ENCODE results near the gene COA8.
"Not testable (repeated sequence)": the region's sequence is repeated elsewhere in the genome, so short reads cannot be mapped to it uniquely, and the experiment has no call there.

The COA8 gene, protein sequence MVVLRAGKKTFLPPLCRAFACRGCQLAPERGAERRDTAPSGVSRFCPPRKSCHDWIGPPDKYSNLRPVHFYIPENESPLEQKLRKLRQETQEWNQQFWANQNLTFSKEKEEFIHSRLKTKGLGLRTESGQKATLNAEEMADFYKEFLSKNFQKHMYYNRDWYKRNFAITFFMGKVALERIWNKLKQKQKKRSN

DNA sequence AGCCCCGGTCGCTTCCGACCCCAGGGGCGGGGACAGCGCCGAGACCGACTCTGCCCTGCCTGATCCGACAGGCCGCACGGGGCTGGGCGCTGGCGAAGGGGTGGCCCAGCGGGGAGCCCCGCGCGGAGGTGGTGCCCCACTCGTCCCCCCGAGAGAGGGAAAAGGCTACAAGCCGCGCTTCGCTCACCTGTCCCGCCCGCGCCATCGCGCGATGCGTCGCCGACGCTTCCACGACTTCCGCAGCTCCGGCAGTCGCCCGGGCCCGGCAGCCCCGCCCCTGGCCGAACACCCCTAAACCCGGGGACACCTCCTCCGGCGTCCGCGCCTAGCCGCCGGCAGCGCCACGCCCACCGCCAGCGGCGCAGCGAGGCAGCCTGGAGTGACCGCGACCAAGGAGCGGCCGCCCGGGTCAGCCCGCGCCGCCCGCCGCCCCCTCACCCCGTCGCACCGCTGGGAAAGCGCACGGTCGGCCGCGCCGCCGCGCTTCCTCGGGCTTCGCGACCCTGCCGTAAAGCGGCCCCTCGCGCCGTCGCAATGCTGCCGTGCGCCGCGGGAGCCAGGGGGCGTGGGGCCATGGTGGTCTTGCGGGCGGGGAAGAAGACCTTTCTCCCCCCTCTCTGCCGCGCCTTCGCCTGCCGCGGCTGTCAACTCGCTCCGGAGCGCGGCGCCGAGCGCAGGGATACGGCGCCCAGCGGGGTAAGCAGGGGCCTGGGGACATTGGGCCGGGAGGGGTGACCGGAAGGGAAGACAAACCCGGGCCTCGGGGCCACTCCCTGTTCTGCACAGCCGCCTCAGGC, at the start of gene COA8, which contains the start of gene BAG5:
Gene COA8, plus strand, starts transcription at position 532 of the 797 bp plus-strand sequence. Its CDS starts 42 bp downstream, at position 574.
Gene BAG5, minus strand, starts transcription at position 229 of the 797 bp plus-strand sequence. CDS start 1,493 bp downstream, outside the sequence.
- peak; percentile 94 for DNase-seq

DNA sequence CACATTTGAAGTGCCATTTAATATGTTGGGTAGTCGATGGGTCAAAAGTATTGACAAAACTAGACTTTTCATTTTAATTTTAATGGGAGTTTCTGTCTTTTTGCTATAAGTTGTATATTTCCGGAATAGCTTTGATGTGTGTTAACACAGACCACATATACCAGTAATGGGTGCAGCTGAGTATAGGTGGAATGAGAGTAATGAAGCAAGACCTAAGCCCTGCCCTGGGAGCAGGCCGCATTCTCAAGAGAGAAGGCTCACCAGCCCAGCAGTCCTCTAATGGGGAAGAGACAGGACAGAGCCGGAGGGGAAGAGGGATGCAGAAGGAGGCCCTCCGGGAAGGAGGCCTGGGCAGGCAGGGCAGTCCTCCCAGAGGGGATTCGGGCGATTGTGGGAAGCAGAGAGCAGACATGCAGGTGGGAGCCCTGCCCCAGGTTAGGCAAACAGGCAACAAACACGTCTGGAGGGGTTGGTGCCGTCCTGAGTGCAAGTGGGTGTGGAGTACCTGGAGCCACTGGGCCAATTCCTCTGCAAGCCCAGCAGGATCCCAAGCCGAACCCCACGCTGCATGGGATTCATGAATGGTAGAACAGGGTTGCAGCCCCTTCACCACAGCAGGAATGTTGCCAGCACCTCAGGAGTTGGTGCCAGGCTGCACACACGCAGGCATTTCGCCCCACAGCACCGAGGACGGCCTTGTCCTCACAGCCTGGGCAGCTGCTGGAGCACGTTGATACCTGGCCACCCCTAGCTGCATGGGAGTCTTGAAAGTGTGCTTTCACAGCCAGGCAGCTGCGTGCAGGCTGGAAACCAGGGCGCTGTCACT, 48.0 kb upstream of the COA8 start:
- no peak for DNase-seq

DNA sequence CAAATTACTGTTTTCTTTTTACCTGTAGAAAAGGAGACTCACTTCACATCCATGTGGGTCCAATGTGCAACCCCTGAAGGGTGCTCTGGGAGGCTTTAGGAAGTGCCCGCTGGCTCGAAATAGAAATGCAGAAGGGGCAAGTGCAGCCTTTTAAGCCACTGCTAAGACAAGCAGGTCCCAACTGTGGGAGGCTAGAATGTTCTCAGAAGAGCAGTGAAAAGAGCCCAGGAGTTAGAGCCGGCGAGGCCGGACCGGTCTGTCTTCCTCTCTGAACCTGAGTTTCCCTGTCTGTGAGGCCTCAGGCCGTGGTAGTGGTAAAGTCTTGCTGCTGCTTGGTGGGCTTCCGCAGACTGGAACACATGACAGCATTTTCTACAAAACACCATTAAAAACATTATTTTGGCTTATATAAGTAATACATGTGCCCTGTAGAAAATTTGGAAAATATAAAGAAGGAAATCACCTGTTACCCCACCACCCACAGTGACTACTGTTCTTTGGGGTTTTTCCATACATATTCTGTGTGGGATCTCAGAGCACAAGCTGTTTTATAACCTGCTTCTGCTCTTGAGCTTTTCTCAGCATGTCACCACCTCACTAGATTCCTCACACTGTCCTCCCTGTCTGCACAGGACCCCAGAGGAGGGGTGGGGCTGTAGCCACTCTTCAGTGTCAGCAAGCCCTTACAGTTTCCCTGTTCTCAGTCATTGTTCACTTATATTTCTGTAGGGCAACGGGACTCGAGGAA, 46.2 kb upstream of the COA8 start:
- DNase-seq: peak; percentile 38

DNA sequence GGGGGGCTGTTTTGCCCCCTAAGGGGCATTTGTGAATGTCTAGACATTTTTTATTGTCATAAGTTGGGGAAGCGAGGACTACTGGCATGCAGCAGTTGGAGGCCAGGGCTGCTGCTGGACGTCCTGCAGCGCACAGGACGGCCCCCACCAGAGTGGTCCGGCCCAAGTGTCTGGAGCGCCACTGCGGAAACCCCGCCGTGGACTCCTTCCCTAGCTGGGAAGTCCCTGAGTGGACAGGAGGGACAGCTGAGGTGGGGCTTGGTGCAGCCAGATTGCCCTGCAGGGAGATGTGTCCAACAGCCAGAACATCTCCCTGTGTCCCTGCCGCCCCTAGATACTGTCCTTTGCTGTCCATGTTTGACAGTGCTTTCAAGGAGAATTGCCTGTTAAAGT, 45.6 kb upstream of the COA8 start:
- DNase-seq: no peak

DNA sequence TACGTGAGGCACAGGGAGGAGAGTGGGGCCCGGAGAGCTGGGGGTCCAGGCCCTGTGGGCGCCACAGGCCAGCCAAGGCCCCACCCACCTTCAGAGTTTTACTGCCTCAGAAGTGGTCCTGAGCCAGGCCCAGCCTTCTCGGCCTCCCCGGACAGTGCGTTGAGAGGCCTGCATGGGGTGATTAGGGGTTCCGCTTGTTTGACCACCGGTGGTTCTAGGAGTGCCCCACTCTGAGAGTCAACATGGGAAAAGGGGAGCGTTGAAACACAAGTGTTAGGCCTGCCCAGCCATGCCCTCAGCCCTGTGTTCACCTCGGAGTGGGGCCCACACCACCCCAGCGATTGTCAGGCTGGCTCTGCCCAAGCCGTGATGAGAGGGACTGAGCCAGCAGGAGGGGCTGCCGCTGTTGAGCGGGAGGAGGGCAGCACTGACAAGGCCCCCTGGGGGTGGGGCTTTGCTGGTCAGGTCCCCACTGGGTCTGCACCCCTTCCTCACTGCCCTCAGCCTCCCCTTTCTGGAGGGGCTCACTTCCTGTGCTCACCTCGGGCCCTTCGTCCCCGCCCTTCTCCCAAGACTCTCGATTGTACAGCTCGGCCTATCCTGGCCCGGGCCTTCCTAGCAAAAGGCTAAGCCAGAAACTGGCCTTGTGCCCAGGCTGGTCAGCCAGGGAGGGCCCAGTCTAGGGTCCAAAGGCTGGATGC, 44.9 kb upstream of the COA8 start:
- DNase-seq: peak; percentile 68

DNA sequence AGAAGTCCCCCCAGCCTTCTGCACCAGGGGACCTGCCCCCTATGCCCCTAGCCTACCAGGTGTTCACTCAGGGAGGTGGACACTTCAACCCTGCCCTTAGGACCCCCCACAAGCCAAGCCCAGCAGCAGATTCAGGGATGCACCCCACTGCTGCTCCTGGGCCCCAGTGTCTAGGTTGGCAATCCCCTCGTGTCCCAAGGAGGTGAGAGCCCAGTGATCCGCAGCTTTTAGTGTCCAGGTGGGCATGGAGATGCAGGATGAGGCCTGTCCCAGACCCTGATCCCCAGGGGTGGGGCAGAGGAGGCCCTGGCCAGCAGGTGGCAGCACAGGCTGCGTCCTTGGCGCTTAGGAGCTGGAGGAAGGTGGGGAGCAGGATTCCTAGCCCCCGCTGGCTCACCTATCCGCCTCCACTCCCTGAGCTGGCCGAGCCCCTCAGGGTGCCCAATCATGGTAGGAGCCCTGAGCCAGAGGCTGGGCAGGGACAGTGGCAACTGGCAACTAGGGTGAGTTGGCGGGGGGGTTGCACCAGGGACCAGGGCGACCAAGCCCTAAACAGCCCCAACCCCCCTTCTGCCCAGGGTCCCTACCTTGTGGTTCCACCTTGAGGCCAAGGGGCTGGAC, 44.2 kb upstream of the COA8 start:
- DNase-seq: peak; percentile 84

DNA sequence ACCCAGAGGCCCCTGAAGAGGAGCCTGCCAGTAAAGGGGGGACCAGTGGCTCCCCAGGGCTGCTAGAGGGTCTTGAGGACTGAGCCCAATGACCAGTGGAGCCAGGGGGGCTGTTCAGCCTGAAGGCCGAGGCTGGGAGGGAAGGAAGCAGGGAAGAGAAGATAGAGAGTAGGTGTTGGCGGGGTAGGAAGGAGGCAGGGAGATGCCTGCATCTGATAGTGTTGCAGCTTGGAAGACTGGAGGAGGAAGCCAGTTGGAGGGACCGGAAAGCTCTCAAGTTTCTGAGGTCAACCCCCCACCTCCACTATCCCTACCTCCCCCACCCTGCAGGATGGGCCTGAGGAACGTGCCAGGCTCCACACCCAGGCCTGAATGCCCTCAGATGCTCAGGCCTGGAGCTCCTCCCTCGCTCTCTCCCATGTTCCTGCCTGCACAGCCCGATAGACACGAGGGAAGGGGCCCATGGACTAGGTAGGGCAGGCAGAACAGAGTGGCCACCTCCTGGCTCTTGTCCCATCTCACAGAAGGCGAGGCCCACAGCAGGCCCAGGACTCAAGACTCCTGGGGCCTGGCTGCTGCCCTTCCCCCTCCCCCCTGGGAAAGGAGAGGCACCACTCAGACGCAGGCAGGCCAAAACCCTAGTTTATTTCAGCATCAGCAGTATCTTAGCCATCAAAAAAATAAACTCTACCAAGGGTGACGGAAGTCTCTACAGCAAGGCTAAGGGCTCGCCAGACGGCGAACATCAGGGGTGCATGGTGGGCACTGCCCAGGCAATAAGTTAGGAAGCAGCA, 43.5 kb upstream of the COA8 start:
- DNase-seq: no peak

DNA sequence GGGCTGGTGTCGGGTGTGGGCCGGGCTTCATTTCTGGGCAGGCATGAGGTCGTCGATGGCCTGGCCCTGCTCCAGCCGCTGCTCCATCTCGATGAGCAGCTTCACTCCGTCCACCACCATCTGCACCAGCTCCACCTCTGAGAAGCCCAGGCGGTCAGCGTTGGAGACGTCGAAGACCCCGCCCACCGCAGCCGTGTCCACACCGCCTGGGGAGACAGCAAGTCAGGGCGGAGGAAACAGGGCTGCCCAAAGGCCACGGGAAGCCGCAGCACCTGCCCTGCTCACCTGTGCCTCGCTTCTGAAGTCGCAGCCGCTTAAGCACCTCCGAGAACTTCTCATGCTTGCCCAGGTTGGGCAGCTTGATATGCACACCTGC, 42.9 kb upstream of the COA8 start:
- peak; percentile 36 for DNase-seq

DNA sequence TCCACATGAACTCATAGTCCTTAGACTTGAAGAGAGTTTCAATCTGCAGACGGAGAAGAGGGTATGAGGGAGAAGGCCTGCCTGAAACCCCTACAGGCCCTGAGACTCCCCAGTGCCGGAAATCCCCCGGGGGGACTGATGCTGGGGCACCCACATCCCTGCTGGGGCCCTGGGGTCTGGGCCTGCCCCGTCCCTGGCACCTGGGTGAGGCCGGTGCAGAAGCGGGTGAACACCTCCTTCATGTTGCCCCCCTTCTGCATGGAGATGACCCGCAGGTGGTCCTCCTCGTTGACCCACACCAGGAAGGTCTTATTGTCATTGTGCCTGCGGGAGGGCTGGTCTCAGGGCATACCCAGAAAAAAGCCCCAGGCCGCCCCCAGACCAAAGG, 42.5 kb upstream of the COA8 start:
- DNase-seq: no peak

DNA sequence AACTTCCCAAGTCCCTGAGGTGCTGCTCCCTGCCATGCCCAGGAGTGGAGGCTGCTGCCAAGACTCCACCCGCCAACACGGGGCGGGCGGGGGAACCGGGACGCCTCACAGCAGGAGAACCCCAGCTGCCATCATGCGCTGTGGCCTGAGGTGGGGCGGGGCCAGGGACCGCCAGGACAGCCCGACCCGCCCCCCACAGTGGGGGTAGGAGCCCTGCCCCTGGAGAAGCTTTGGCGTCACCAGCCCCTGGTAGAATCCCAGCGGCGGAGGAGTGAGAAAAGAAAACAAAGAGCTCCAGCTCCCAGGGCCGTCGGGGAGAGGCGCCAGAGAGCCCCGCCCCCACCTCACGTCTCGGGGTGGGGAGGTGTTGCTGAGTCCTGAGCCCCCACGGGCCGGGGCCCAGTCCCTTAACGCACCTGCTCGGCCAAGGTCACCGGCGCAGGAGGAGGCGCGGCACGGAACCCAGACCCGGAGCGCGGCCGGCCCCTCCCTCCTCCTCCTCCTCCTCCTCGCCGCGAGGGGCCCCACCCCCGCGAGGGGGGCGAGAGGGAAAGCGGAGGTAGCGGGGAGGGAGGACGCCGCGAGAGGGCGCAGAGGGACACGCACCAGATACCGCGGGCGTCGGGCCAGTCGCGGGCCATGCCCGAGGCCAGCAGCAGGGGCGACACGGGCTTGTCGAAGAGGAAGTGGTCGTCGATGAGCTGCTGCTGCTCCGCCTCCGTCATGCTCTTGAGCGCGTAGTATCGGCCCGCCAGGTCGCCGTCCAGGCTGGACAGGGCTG, 41.9 kb upstream of the COA8 start:
- peak; percentile 92 for DNase-seq

DNA sequence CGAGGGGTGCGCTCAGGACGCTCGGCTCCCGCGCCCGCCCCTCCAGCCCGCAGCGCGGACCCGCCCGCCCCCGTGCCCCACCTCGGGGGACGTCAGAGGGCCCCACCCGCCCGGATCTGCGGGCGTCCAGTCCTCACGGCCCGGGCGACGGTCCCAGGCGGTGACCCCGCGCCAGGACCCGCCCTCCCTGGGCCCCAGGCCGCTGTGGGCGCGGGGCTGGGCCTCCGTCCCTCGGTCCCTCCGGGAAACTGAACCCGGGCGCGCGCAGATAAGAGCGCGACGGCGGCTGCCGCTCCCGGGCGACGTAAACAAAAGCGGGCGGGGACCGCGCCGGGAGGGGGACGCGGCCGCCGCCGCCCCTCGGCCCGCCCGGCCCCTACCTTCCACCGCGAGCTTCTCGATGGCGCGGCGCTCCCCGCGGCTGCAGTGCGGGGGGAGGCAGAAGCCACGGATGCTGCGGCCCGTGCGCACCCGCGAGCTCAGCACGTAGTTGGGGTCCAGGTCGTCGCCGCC, 41.3 kb upstream of the COA8 start:
- no peak for DNase-seq

DNA sequence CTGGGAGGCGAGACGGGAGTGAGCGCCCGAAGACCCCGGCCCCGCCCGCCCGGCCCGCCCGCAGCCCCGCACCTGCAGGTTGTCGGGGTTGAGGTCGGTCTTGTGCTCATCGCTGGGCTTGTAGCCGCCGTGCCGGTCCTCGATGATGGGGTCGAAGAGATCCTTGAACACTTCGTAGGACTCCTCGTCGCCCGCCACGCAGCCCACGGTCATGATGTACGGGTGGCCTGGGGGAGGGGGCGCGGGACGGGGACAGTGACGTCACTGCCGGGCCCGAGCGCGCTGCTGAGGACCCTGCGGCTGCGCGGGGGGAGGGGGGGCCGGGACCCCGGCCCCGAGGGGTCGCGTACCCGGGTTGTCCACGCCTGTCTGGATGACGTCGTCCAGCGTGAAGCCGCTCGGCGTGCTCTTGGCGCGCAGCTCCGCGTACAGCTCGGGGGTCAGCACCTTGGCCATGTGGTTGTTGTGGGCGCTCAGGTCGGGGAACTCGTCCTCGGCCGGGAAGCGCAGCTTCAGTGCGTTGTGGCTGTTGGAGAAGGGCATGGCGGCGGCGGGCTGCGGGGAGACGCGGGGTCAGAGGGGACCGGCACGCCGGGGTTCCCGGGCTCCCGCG, 40.7 kb upstream of the COA8 start:
- peak; percentile 88 for DNase-seq

DNA sequence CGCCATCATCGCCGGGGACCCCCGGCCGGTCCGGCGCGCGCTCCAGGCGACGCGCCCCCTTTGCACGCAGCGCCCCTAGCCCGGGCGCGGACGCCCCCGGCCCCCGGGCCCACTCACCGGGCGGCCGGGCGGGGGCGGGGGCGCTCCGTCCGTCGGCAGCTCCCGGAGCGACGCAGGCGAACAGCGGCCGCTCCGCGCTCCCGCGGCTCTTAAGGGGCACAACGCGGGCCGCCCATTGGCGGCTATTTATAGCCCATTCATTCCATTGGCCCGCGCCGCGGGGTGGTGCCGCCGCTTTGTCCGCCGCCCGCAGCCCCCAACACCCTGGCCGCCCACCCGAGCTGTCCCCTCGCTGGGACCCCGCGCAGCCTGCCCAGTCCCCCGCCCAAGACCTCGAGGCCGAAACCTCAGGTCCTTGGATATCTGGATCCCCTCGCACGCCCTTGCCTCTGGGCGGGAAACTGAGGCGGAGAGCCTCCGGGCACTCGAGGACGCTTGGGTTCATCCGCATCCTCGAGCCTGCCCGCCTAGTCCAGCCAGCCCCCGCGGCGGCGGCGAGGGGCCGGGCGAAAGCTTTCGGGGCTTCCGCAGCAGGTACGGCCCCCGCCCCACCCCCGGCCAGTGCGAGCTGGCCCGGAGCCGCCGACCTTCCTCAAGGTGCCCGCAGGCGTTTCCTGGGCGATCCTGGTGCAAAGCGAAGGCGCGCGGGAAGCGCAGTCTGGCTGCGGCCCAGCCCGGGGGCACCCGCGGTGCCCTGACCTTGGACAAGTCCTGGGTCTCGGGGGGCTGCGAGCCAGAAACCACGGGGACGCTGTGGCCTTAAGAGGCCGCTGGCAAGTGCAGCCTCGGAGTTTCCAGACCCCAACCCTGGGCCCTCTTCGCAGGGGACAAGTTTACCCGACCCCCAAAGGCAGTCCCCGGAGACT, 39.8 kb upstream of the COA8 start, which contains the start of gene CKB:
Gene CKB, minus strand, starts transcription at position 182 of the 926 bp plus-strand sequence. CDS start 337 bp downstream, outside the sequence.
- peak; percentile 95 for DNase-seq

DNA sequence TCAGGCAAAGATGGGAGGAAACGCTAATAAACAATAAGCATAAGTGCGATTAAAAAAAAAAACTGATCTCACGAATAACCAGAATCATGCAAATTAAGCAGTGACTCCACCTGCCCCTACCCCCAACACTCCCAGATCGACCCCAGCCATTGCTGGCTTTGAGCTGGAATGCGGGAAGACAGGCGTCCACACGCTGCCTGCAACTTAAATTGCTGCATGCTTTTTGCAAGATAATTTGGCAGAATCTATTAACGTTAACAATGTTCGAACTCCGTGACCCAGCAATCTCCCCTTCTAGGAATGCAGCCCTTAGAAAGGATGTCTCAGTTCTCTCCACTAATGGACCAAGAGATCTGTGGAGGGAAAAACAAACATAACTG, 39.2 kb upstream of the COA8 start:
- peak; percentile 70 for DNase-seq

DNA sequence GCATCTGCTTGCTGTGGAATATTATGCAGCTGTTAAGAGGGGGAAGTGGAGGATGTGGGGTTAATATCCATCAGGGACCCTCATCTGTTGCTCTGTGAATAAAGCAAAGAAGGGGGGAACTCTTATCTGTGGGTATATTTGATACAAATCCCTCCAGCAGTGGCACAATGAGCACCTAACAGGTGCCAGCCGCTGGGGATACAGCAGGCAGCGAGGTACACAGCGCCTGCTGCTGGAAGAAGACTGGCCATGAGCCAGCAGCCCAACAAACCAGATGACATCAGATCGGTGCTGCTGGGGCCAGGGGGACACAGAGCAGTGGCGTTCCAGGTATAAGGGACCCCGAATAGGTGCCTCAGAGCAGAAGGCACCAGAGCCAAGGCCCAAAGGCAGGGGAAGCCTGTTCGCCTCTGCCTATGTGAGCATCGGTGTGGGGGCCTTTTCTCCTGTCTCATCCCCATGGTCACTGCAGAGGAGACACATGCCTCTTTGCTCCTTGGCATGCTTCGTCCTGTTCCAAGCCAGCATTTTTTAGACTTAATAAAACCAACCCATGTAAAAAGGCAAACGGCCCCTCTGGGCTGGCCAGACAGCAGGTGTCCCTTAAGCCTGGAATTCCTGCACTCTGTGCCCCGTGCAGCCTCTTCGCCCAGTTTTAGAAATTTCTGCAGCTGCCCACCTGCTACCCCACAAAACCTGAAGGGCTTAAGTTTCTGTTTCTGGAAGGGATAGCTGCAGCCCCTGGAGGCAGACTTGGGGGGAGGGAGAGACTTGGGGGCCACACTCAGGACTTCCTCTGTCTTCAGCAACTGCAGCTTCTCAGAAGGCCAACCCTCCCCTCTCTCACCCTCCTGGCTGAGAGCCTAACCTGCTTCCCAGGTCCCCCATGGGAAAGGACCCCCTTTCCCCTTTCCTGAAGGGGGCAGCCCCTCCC, 38.5 kb upstream of the COA8 start:
- no peak for DNase-seq

DNA sequence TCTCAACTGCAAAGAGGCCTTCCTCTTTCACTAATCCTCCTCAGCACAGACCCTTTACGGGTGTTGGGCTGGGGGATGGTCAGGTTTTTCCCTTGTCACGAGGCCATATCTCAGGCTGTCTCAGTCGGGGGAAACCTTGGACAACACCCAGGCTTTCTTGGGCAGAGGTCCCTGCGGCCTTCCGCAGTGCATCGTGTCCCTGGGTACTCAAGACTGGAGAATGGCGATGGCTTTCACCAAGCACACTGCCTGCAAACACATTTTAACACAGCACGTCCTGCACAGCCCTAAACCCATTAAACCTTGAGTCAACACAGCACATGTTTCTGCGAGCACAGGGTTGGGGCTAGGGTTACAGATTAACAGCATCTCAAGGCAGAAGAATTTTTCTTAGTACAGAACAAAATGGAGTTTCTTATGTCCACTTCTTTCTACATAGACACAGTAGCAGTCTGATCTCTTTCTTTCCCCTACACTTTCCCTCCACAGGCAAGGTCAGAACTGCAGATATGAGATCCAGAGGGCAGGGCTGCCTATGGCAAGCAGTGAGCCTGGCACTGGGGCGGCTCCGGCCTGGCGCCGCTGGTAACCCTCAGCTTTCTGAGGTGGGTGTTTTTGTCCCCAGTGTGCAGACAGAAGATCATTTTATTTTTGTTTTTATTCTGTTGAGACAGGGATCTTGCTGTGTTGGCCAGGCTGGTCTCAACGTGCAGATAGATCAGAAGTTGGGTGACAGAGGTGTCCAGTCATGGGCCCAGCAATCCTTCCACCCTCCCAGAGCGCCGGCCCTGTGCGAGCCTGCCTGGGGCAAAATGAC, 37.1 kb upstream of the COA8 start:
- DNase-seq: not testable (repeated sequence)
